Karpas-422 (cell line): Measurements from ENCODE around the gene ZNF536. TPM values are rescaled to one million over a fixed set of nuclear protein-coding genes. Genes with fewer than 3 reads are reported as not detected.

Experiments used
- DNase-seq: peaks from one replicate; pipeline ENCODE4 v3.0.0-alpha.2; 2015
- H2AFZ ChIP-seq: fragments of 200-600 bp; sonication (generic); 2 replicates; pipeline ENCODE4 v1.6.1; 2014; ENCODE audit warnings: antibody characterized with exemption, low read length, mixed read lengths
- H3K27ac ChIP-seq: fragments of 200-600 bp; sonication (generic); 2 replicates; pipeline ENCODE4 v1.5.1; 2014; ENCODE audit warnings: mild to moderate bottlenecking, low read length, moderate library complexity
- H3K27me3 ChIP-seq: fragments of 200-600 bp; sonication (generic); 2 replicates; pipeline ENCODE4 v1.6.1; 2014; ENCODE audit warnings: low read length, mixed read lengths
- H3K36me3 ChIP-seq: fragments of 200-600 bp; sonication (generic); 2 replicates; pipeline ENCODE4 v1.6.1; 2014; ENCODE audit warnings: low read length, mixed read lengths; ENCODE audit not compliant: insufficient read depth
- H3K4me1 ChIP-seq: fragments of 200-600 bp; sonication (generic); 2 replicates; pipeline ENCODE4 v1.6.1; 2014; ENCODE audit warnings: mild to moderate bottlenecking, low read length, mixed read lengths
- H3K4me2 ChIP-seq: fragments of 200-600 bp; sonication (generic); 2 replicates; pipeline ENCODE4 v1.6.1; 2014; ENCODE audit warnings: low read length, low read depth, mild to moderate bottlenecking; ENCODE audit not compliant: poor library complexity, severe bottlenecking
- H3K4me3 ChIP-seq: fragments of 200-600 bp; sonication (generic); 2 replicates; pipeline ENCODE4 v1.5.1; 2014; ENCODE audit warnings: mild to moderate bottlenecking, antibody characterized with exemption, low read length, mixed read lengths
- H3K79me2 ChIP-seq: fragments of 200-600 bp; sonication (generic); 2 replicates; pipeline ENCODE4 v1.6.1; 2014; ENCODE audit warnings: mild to moderate bottlenecking, low read length, mixed read lengths
- H3K9ac ChIP-seq: fragments of 200-600 bp; sonication (generic); 2 replicates; pipeline ENCODE4 v1.6.0; 2014; ENCODE audit warnings: low read length
- H3K9me2 ChIP-seq: fragments of 200-600 bp; sonication (generic), shearing (Covaris generic); replicated peaks from 2 replicates; pipeline ENCODE4 v1.6.0; 2014; ENCODE audit warnings: mild to moderate bottlenecking, low read length, moderate library complexity; ENCODE audit not compliant: insufficient read depth
- H3K9me3 ChIP-seq: fragments of 300-700, 200-600 bp; sonication (generic); 2 replicates; pipeline ENCODE4 v1.6.1; 2014; ENCODE audit warnings: low read length, mixed read lengths
- H4K20me1 ChIP-seq: fragments of 200-600 bp; sonication (generic); 2 replicates; pipeline ENCODE4 v1.6.1; 2014; ENCODE audit warnings: mild to moderate bottlenecking, antibody characterized with exemption, low read length, low read depth; ENCODE audit not compliant: insufficient read depth
- total RNA-seq: library from RNA; depleted of rRNA; stranded (reverse); fragments of >200 nt; shearing (Covaris generic); gene quantifications from 2 replicates; pipeline ENCODE4 v1.2.3, GENCODE V29; 2014; ENCODE audit warnings: low replicate concordance

ZNF536 gene
- total RNA-seq, 1 experiment from 2014 or later = 7.0 TPM

DNA sequence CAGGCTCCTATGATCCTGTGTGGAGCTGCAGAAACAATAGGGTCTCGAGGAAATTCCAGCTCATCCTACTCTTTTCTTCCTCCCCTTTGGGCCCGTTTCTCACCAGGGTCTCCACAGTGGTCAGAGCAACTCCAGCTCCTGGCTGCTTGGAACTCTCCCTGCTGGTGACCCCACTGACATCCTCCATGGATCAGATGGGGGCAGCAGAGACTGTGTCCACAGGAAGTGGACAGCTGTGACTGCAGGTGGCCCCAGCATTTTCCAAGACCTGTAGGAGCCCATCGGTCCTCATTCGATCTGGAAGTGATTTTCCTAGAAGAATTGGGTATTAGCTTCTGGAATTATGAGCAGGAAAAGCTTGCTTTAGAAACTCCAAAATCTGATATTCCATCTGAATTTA, 208.5 kb downstream of the ZNF536 start:
- H3K36me3 ChIP-seq = no peaks in the 10 kb centered on the region
- H3K9ac ChIP-seq = no peak overlapping the region
- H3K27me3 ChIP-seq = no peaks in the 10 kb centered on the region
- H3K4me3 ChIP-seq = no peak overlapping the region
- H3K4me1 ChIP-seq = no peaks in the 10 kb centered on the region
- H3K79me2 ChIP-seq = no peaks in the 10 kb centered on the region
- no peak overlapping the region for H3K4me2 ChIP-seq
- H3K9me3 ChIP-seq = no peaks in the 10 kb centered on the region
- H2AFZ ChIP-seq = no peak overlapping the region
- no peaks in the 10 kb centered on the region for H3K9me2 ChIP-seq
- H4K20me1 ChIP-seq = no peaks in the 10 kb centered on the region
- DNase-seq = no peak
- no peak overlapping the region for H3K27ac ChIP-seq

DNA sequence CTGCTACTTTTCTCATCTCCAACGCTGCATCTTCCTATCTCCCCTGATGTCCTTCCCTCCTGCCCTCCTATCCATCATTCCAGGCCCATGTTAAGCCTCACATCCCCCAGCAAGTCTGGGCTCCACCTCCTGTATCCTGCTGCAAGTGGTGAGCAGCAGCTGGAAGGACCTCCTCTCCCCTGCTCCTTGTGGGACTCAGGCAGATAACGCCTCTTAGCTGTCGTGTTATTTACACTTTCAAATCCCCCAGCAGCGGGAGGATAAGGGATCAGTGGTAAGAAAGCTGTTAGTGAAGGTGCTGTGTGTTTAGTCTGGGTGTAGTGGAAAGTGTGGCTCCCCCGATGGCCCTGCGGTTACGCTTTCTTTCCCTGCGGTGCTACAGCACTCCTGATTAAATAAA, 211.9 kb downstream of the ZNF536 start:
- no peaks in the 10 kb centered on the region for H3K79me2 ChIP-seq
- H3K9me3 ChIP-seq = no peaks in the 10 kb centered on the region
- H3K4me2 ChIP-seq = no peak overlapping the region
- H4K20me1 ChIP-seq = no peaks in the 10 kb centered on the region
- DNase-seq = no peak
- no peaks in the 10 kb centered on the region for H3K36me3 ChIP-seq
- no peak overlapping the region for H3K27ac ChIP-seq
- H3K9me2 ChIP-seq = no peaks in the 10 kb centered on the region
- H3K27me3 ChIP-seq = no peaks in the 10 kb centered on the region
- no peak overlapping the region for H2AFZ ChIP-seq
- H3K4me3 ChIP-seq = no peak overlapping the region
- no peaks in the 10 kb centered on the region for H3K4me1 ChIP-seq
- no peak overlapping the region for H3K9ac ChIP-seq

DNA sequence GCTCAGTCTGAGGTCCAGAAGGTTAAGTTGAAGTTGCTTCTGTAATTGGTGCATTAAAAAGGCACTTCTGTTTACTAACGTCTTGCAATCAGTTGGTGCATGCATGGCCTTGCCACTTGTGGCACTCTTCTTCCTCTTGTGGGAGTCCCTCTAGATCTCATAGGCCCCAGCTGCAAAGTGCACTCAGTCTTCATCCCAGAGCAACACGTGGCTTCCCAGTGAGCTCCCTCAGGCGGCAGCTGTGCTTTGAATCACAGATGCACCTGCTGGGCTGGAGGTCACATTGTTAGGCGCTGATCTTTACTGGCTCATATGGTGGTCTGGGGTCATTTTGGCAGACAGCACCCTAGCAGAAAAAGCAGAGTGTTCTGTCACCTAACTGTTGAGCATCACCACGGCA, 215.7 kb downstream of the ZNF536 start:
- H3K9ac ChIP-seq = no peak overlapping the region
- no peak overlapping the region for H2AFZ ChIP-seq
- no peaks in the 10 kb centered on the region for H3K36me3 ChIP-seq

DNA sequence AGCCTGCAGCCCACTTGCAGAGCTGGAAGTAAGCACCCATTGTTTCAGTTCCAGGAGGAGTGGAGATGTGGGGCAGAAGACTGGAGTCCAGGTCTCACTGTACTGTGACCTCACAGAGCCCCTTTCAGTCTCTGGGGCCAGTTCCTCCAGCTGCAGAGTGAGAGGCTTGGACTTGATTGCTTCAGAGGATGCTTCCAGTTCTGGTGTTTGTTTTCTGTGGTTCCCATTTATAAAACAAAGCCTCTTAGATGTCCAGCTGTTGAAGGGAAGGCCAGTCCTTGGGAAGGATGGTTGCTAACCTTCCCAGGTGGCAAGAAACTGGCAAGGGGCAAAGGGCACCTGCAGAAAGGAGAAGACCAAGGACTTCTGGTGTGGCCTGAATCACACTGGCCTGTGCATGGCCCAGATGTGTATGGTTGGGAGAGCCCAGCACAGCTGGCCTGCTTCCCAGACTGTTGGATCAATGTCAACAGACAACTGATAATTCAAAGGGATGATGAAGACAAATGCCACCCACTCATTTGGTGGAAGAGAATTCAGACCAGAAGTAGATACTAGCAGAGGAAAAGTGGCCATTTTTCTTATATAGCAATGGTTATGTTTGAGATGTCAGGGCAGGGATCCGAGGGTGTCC, 218.5 kb downstream of the ZNF536 start:
- Histone ChIP-seq H3K9ac (no peak overlapping the region), H3K9me2 (no peaks in the 10 kb centered on the region), H2AFZ (no peak overlapping the region), H3K27me3 (no peaks in the 10 kb centered on the region), H3K79me2 (no peaks in the 10 kb centered on the region), H4K20me1 (no peaks in the 10 kb centered on the region), H3K36me3 (no peaks in the 10 kb centered on the region), H3K9me3 (no peaks in the 10 kb centered on the region), H3K27ac (no peak overlapping the region), H3K4me3 (no peak overlapping the region), H3K4me2 (no peak overlapping the region), H3K4me1 (peaks cover 6% of the 10 kb centered on the region)
- DNase-seq = no peak

More for the DNA sequence above, 215.7 kb downstream of the ZNF536 start:
- Histone ChIP-seq H3K27ac (no peak overlapping the region), H3K79me2 (no peaks in the 10 kb centered on the region), H3K9me2 (no peaks in the 10 kb centered on the region), H3K4me1 (no peaks in the 10 kb centered on the region), H3K27me3 (no peaks in the 10 kb centered on the region), H3K9me3 (no peaks in the 10 kb centered on the region), H4K20me1 (no peaks in the 10 kb centered on the region), H3K4me3 (no peak overlapping the region), H3K4me2 (no peak overlapping the region)
- peak; percentile 50 for DNase-seq

DNA sequence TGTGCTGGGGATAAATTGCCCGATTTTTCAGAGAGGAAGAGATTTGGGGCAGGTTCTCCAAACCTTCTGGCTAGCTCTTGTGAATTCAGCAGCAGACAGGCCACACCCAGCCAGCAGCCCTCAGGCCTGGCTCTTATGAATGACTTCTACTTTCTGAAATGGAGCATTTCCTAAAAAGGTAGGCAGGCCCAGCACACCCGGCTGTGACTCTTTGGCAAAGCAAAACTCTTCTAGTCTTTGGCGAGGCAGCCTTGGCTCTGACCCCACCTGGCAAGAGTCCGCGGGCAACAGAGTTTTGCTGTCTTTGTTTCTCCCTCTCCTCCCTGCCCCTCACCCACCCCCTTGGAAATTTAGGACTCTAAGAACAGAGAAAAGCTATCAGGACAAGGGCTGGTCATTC, 221.2 kb downstream of the ZNF536 start:
- H3K36me3 ChIP-seq = no peaks in the 10 kb centered on the region
- H3K4me3 ChIP-seq = no peak overlapping the region
- no peak overlapping the region for H2AFZ ChIP-seq
- DNase-seq = no peak
- H3K27ac ChIP-seq = no peak overlapping the region
- H3K4me1 ChIP-seq = peaks cover 12% of the 10 kb centered on the region
- H3K9me2 ChIP-seq = no peaks in the 10 kb centered on the region
- H3K9me3 ChIP-seq = no peaks in the 10 kb centered on the region
- H3K9ac ChIP-seq = no peak overlapping the region
- no peaks in the 10 kb centered on the region for H3K79me2 ChIP-seq
- H4K20me1 ChIP-seq = no peaks in the 10 kb centered on the region
- no peak overlapping the region for H3K4me2 ChIP-seq
- no peaks in the 10 kb centered on the region for H3K27me3 ChIP-seq

DNA sequence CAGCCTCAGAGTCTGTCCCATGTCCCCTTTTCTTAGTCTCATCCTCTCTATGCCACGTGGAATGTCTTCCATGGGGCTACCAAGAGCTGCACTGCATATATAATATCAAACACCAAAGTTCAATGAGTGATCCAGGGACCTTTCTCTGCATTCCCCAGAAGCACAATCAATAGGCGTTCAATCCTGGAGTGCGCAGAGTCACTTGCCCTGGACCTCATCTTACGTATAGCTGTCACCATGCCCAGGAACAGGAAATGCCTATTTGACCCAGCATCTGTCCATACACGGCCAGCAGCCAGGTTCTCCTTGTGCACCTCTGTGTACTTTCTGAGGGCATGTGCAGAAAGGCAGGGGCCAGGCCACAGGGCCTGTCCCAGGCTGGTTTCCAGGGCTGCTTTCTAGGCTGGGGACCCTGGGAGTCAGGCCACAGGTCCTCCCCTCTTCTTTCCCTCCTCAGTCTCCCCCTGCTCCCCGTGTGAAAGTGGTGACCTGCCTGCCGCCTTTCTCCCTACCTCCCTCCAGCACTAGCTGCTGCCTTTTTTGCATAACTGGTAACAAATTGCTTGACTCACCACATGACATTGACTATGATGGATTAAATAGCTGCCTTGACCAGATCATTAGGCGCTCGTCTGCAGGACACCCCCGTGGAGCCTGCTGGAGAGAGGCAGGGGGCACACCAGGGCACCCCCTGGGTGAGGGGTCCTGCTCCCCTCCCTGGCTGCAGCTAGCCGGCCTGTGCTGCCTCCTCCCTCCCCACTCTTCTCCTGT, 222.0 kb downstream of the ZNF536 start:
- H3K4me3 ChIP-seq = no peak overlapping the region
- DNase-seq = no peak
- H3K36me3 ChIP-seq = no peaks in the 10 kb centered on the region

DNA sequence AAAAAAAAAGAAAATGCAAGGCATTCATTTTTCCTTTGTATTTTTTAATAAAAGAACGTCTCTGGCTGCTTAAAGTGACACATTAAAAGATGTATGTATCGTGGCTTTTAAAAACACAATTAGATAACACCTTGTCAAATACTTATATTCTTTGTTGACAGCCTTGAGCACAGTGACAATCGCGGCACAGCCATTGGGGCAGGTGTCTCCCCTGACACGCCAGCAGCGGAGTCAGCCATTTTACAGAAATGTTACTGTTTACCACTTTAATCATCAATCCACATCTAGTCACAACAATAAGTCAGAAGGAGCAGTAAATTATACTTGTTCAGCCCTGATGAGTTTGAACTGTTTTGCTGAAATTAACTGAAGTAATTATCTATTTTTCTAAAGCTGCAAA, 224.1 kb downstream of the ZNF536 start:
- Histone ChIP-seq H3K79me2 (no peaks in the 10 kb centered on the region), H3K27me3 (no peaks in the 10 kb centered on the region)
- no peak for DNase-seq

More for the DNA sequence above, 222.0 kb downstream of the ZNF536 start:
- Histone ChIP-seq H3K4me2 (no peak overlapping the region), H3K27ac (no peak overlapping the region), H3K79me2 (no peaks in the 10 kb centered on the region), H3K4me1 (peaks cover 12% of the 10 kb centered on the region), H3K27me3 (no peaks in the 10 kb centered on the region), H4K20me1 (no peaks in the 10 kb centered on the region), H3K9ac (no peak overlapping the region), H2AFZ (no peak overlapping the region), H3K9me3 (no peaks in the 10 kb centered on the region), H3K9me2 (no peaks in the 10 kb centered on the region)

DNA sequence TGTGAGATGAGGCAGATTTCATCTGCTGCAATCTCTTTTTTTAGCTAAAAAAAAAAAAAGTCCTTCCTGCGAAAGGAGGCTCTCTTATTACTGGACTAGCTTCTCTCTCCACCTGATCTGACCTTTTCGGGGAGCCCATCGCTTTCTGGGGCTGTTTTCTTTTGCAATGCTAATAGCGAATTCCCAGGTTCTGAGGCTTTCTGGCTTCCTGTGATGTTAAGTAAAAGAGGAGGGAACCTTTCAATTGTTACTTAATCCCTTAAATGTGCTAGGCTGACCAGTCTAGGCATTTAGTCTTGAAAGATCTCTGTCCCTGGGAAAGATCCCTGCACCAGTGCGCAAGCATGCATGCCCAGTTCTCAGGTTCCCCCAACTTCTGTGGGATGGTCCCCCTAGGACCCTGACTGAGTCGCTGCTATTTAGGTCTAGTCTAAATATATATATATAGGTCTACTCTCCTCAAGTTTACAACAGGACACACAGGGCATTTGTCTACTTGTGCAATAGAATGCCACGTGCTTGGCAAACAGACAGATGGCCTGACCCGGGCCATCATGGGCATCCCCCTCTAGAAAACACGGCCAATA, 224.7 kb downstream of the ZNF536 start:
- no peaks in the 10 kb centered on the region for H3K79me2 ChIP-seq
- no peaks in the 10 kb centered on the region for H3K9me2 ChIP-seq

More for the DNA sequence above, 224.1 kb downstream of the ZNF536 start:
- Histone ChIP-seq H3K36me3 (no peaks in the 10 kb centered on the region), H2AFZ (no peak overlapping the region), H3K4me1 (peaks cover 12% of the 10 kb centered on the region), H3K9ac (no peak overlapping the region), H3K27ac (no peak overlapping the region), H3K9me3 (no peaks in the 10 kb centered on the region), H3K9me2 (no peaks in the 10 kb centered on the region), H4K20me1 (no peaks in the 10 kb centered on the region), H3K4me2 (no peak overlapping the region), H3K4me3 (no peak overlapping the region)

More for the DNA sequence above, 224.7 kb downstream of the ZNF536 start:
- DNase-seq = no peak
- Histone ChIP-seq H4K20me1 (no peaks in the 10 kb centered on the region), H3K4me2 (no peak overlapping the region), H3K4me3 (no peak overlapping the region), H3K9me3 (no peaks in the 10 kb centered on the region), H3K36me3 (no peaks in the 10 kb centered on the region), H3K27ac (no peak overlapping the region), H3K27me3 (0 out of 2 replicates have a peak, but pooled peaks cover 1% of the 10 kb centered on the region), H3K9ac (no peak overlapping the region), H3K4me1 (peaks cover 12% of the 10 kb centered on the region), H2AFZ (no peak overlapping the region)
